SIG-M5 (cell line): Measurements from ENCODE around the gene ZNF763.
"Not testable (repeated sequence)": the region's sequence is repeated elsewhere in the genome, so short reads cannot be mapped to it uniquely, and the experiment has no call there.

Experiments
- DNase-seq: peaks from one replicate; lab custom pipeline; 2025; lab: John Stamatoyannopoulos, UW

The ZNF763 gene

GRCh38 chr19:11973019-11973810, 8.4 kb downstream of the ZNF763 start:
- DNase-seq = no peak

DNA sequence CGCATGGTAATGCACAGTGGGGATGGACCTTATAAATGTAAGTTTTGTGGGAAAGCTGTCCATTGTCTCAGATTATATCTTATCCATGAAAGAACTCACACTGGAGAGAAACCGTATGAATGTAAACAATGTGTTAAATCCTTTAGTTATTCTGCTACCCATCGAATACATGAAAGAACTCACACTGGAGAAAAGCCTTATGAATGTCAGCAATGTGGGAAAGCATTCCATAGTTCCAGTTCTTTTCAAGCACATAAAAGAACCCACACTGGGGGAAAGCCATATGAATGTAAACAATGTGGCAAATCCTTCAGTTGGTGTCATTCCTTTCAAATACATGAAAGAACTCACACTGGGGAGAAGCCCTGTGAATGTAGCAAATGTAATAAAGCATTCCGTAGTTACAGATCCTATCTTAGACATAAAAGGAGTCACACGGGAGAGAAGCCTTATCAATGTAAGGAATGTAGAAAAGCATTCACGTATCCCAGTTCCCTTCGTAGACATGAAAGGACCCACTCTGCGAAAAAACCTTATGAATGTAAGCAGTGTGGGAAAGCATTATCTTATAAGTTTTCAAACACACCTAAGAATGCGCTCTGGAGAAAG, 13.8 kb downstream of the ZNF763 start:
- no peak for DNase-seq

- no peak for DNase-seq
These were observed 14.7 kb downstream of the ZNF763 start for GRCh38 chr19:11979527-11979926.

DNA sequence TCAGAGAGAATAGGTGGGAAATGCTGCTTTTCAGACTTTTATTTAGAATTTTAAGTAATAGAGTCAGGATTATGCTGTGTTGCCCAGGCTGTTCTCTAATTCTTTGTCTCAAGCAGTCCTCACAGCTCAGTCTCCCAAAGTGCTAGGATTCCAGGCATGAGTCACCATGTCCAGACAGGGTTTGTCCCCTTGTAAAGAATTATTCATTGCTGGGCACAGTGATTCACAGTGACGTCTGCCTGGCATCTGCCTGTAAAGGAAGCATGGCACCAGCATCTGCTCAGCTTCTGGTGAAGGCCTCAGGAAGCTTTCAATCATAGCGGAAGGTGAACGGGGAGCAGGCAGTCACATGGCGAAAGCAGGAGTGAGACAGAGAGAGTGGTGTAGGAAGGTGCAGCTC, 17.7 kb downstream of the ZNF763 start:
- no peak for DNase-seq

DNA sequence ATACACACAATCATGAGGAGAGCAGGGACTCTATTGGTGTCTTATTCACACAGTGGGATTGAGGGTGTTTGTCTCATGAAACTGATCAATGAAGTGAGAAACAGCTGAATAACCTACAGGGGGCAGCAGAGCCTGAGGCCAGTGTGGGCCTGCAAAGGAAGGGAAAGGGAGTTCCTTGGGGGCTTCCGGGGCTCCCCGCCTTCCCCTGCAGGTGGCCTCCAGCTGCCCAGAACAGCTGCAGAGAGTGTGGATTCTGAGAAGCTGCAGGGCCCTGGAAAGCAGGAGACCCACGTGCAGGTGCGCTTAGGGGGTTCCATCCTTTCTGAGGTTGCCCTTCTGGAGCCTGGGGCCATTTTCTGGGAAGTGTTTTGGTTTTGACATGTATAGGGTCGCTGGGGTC, 20.1 kb downstream of the ZNF763 start:
- no peak for DNase-seq

- DNase-seq = no peak
These were observed 21.9 kb downstream of the ZNF763 start for GRCh38 chr19:11986754-11987153.

- no peak for DNase-seq
These were observed 22.8 kb downstream of the ZNF763 start for GRCh38 chr19:11987405-11988281.

- no peak for DNase-seq
These were observed 24.2 kb downstream of the ZNF763 start for GRCh38 chr19:11989112-11989456.

DNA sequence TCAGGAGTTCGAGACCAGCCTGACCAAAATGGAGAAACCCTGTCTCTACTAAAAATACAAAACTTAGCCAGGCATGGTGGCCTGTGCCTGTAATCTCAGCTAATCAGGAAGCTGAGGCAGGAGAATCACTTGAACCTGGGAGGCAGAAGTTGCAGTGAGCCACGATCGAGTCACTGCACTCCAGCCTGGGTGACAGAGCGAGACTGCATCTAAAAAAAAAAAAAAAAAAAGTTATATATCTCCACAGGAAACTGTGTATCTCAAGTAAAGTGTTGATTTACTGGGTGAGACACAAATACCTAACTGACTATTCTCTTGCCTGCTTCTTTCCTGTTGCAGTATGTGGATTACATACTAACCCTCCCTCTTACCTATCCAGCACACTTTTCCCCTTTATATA, 27.1 kb downstream of the ZNF763 start:
- DNase-seq = not testable (repeated sequence)

DNA sequence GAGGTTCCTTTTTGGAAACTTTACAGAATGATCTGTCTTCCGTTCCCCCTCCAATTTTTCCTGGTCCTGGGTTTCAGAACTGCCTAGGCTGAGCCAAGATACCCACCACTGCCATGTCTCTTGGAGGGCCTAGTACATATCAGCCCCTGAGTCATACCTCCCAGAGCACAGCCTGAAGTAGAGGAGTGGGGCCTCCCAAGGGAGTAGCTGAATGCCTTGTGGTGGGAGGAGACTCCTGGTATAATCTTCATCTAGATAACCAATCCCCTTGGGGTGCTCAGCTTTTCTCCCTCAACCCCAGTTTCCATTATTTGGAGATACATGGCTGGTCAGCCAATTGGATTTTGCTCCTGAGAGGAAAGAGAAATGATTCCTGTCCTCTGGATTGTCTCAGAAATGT, 30.3 kb downstream of the ZNF763 start:
- DNase-seq = no peak

- no peak for DNase-seq
These were observed 35.5 kb downstream of the ZNF763 start for GRCh38 chr19:12000152-12000981.

DNA sequence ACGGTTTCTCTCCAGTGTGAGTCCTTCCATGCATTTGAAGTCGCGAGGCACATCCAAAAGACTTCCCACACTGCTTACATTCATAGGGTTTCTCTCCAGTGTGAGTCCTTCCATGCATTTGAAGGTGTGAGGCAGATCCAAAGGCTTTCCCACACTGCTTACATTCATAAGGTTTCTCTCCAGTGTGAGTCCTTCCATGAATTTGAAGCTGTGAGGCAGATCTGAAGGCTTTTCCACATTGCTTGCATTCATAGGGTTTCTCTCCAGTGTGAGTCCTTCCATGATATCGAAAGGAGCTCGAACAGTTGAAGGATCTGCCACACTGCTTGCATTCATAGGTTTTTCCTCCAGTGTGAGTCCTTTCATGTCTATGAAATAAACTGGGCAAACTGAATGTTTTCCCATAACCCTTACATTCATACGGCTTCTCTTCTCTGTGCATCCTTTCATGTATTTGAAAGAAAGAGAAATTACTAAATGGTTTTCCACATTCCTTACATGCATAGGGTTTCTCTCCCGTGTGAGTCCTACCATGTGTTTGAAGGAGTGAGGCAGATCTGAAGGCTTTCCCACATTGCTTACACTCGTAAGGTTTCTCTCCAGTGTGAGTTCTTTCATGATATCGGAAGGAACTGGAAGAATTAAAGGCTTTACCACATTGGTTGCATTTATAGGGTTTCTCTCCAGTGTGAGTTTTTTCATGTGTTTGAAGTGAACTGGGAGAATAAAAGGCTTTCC, 50.3 kb downstream of the ZNF763 start:
- DNase-seq = no peak

GRCh38 chr19:12015753-12016116, 50.9 kb downstream of the ZNF763 start:
- no peak for DNase-seq
